Muscle of back (tissue), 11 donors: Measurements from ENCODE around the gene TIAM2. TPM values are rescaled to one million over a fixed set of nuclear protein-coding genes. Genes with fewer than 3 reads are reported as not detected.
A peak's percentile ranks its signal among the peaks of the same experiment; 100 is the strongest.

ENCODE experiments used
- DNase-seq, 3 donors: peaks; one replicate each; pipeline versions ENCODE4 v3.0.0 to v3.0.0-alpha.2; 2013
- polyA plus RNA-seq, 10 donors: library from polyadenylated mRNA; unstranded; fragments of 120-200 nt; gene quantifications; one replicate each; pipeline ENCODE4 v1.2.1, GENCODE V29; 2013; ENCODE audit not compliant: insufficient read length in 10 of 10

Gene TIAM2
- polyA plus RNA-seq, 10 donors, result 12.7 to 18.9 (median 15.4) TPM

- DNase-seq, result no peak
These were observed 131.8 kb downstream of the TIAM2 start for GRCh38 chr6:155126727-155127439.

GRCh38 chr6:155128977-155129376 is 133.9 kb downstream of the TIAM2 start:
- no peak for DNase-seq

GRCh38 chr6:155129744-155130143 is 134.6 kb downstream of the TIAM2 start:
- no peak for DNase-seq

- no peak for DNase-seq
These were observed 135.2 kb downstream of the TIAM2 start for GRCh38 chr6:155130161-155130853.

GRCh38 chr6:155132617-155133016 is 137.5 kb downstream of the TIAM2 start:
- no peak for DNase-seq

- DNase-seq, result no peak
These were observed 145.9 kb downstream of the TIAM2 start for GRCh38 chr6:155141002-155141401.

- DNase-seq, result no peak
These were observed 146.4 kb downstream of the TIAM2 start for GRCh38 chr6:155141512-155141911.

GRCh38 chr6:155142168-155143028 is 147.3 kb downstream of the TIAM2 start:
- peak in 2 of 3 donors; percentile 22 to 69 for DNase-seq

GRCh38 chr6:155143029-155143577 is 148.0 kb downstream of the TIAM2 start:
- peak in 1 of 3 donors; percentile 69 for DNase-seq

- no peak for DNase-seq
These were observed 148.5 kb downstream of the TIAM2 start for GRCh38 chr6:155143578-155144106.

- no peak for DNase-seq
These were observed 151.1 kb downstream of the TIAM2 start for GRCh38 chr6:155146205-155146604.

GRCh38 chr6:155147958-155148663 is 153.0 kb downstream of the TIAM2 start:
- DNase-seq, result no peak

GRCh38 chr6:155150967-155151671 is 156.0 kb downstream of the TIAM2 start:
- DNase-seq, result no peak

- no peak for DNase-seq
These were observed 157.3 kb downstream of the TIAM2 start for GRCh38 chr6:155152211-155153076.

- DNase-seq, result peak; percentile 64 to 86 (median 74)
These were observed 159.2 kb downstream of the TIAM2 start for GRCh38 chr6:155154158-155154830.

- DNase-seq, result no peak
These were observed 160.8 kb downstream of the TIAM2 start for GRCh38 chr6:155155787-155156447.

GRCh38 chr6:155157101-155157500 is 162.0 kb downstream of the TIAM2 start:
- DNase-seq, result no peak
